ENCODE data around the gene TRIM72. TPM values are rescaled to one million over a fixed set of nuclear protein-coding genes. Genes with fewer than 3 reads are reported as not detected.

TRIM72 gene
- total and polyA plus RNA-seq, 9 of the 15 experiments (the other 6 are each of a cell fraction or from before 2014, with no cell fraction given) = under 0.01 TPM; not detected in 8

DNA sequence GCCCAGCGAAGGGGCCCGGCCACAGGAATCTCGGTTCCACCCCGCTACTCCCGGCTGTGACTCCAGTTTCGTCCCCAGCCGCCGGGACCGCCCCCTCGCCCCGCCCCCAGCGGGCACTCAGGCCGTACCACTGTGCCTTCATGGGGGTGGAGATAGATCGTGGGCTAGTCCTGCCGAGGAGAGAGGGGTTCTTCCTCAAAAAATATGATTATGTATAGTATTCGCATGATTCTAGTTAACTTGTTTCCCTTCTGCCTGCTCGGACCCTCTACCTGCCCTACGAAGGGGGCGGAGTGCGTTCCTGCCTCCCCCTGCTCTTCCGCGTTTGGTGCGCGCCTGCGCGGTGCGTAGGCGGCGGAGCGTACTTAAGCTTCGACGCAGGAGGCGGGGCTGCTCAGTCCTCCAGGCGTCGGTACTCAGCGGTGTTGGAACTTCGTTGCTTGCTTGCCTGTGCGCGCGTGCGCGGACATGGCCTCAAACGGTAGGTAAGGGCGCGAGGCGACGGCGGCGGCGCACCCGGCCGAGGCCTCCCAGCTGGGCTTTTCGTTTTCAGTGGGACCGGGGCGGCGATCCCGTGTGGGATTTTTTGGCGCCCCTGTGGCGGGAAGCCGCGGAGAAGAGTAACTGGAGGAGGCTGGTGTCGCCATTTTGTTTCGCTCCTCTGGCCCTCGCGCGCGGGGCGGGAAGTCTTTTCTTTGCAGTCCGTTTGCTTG, 34.0 kb upstream of the TRIM72 start, which contains the start of gene FUS (continued):
- TF ChIP-seq E2F3 (CRISPR knock-in tag; IDR thresholded peaks at IDR 0.05) (peak; percentile 72; the same call in 1 of the 2 replicates), CBFA2T2 (conservative IDR thresholded peaks at IDR 0.05) (no peak), STAT5B (CRISPR knock-in tag; IDR thresholded peaks at IDR 0.05) (no peak), HDAC8 (tag; IDR thresholded peaks at IDR 0.05) (no peak), FOXA1 (IDR thresholded peaks at IDR 0.05; ENCODE audit: borderline replicate concordance) (no peak), ZNF224 (CRISPR knock-in tag; IDR thresholded peaks at IDR 0.05) (peak; percentile 51; the same call in 1 of the 2 replicates), NR1H2 (CRISPR knock-in tag; IDR thresholded peaks at IDR 0.05) (0 out of 2 replicates have a peak, but pooled peaks have one; percentile 59), ZNF507 (tag; conservative IDR thresholded peaks at IDR 0.05) (no peak), ZNF436 (CRISPR knock-in tag; IDR thresholded peaks at IDR 0.05) (peak; percentile 63), HDAC1 (IDR thresholded peaks at IDR 0.05) (peak; percentile 59 to 72), XRCC3 (IDR thresholded peaks at IDR 0.05) (no peak), CHD1 (IDR thresholded peaks at IDR 0.05; ENCODE audit: low read length) (peak; percentile 97), YY1 (IDR thresholded peaks at IDR 0.05; ENCODE audit: borderline replicate concordance in 1 of 3, control insufficient read depth in 1 of 3, extremely low read depth in 1 of 3, insufficient read depth in 3 of 3, insufficient read length in 1 of 3, insufficient replicate concordance in 2 of 3, low read depth in 1 of 3, low read length in 2 of 3) (peak; percentile 77 to 92 (median 89)), NR4A1 (CRISPR knock-in tag; IDR thresholded peaks at IDR 0.05) (no peak), NR4A1 (tag; IDR thresholded peaks at IDR 0.05) (no peak), RBM17 (IDR thresholded peaks at IDR 0.05; ENCODE audit: borderline replicate concordance, low read depth, low read length) (no peak), ZNF717 (CRISPR knock-in tag; IDR thresholded peaks at IDR 0.05) (no peak), MCM2 (IDR thresholded peaks at IDR 0.05; ENCODE audit: low read depth) (no peak), DDX20 (tag; IDR thresholded peaks at IDR 0.05; ENCODE audit: low read depth) (no peak)
- TF ChIP-seq, protein P1, sequence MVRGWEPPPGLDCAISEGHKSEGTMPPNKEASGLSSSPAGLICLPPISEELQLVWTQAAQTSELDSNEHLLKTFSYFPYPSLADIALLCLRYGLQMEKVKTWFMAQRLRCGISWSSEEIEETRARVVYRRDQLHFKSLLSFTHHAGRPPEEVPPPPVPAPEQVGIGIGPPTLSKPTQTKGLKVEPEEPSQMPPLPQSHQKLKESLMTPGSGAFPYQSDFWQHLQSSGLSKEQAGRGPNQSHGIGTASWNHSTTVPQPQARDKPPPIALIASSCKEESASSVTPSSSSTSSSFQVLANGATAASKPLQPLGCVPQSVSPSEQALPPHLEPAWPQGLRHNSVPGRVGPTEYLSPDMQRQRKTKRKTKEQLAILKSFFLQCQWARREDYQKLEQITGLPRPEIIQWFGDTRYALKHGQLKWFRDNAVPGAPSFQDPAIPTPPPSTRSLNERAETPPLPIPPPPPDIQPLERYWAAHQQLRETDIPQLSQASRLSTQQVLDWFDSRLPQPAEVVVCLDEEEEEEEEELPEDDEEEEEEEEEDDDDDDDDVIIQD (CRISPR knock-in tag; IDR thresholded peaks at IDR 0.05) = no peak
- TF ChIP-seq, protein P2, sequence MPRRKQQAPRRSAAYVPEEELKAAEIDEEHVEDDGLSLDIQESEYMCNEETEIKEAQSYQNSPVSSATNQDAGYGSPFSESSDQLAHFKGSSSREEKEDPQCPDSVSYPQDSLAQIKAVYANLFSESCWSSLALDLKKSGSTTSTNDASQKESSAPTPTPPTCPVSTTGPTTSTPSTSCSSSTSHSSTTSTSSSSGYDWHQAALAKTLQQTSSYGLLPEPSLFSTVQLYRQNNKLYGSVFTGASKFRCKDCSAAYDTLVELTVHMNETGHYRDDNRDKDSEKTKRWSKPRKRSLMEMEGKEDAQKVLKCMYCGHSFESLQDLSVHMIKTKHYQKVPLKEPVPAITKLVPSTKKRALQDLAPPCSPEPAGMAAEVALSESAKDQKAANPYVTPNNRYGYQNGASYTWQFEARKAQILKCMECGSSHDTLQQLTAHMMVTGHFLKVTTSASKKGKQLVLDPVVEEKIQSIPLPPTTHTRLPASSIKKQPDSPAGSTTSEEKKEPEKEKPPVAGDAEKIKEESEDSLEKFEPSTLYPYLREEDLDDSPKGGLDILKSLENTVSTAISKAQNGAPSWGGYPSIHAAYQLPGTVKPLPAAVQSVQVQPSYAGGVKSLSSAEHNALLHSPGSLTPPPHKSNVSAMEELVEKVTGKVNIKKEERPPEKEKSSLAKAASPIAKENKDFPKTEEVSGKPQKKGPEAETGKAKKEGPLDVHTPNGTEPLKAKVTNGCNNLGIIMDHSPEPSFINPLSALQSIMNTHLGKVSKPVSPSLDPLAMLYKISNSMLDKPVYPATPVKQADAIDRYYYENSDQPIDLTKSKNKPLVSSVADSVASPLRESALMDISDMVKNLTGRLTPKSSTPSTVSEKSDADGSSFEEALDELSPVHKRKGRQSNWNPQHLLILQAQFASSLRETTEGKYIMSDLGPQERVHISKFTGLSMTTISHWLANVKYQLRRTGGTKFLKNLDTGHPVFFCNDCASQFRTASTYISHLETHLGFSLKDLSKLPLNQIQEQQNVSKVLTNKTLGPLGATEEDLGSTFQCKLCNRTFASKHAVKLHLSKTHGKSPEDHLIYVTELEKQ (CRISPR knock-in tag; IDR thresholded peaks at IDR 0.05) = no peak
- TF ChIP-seq, protein P3, sequence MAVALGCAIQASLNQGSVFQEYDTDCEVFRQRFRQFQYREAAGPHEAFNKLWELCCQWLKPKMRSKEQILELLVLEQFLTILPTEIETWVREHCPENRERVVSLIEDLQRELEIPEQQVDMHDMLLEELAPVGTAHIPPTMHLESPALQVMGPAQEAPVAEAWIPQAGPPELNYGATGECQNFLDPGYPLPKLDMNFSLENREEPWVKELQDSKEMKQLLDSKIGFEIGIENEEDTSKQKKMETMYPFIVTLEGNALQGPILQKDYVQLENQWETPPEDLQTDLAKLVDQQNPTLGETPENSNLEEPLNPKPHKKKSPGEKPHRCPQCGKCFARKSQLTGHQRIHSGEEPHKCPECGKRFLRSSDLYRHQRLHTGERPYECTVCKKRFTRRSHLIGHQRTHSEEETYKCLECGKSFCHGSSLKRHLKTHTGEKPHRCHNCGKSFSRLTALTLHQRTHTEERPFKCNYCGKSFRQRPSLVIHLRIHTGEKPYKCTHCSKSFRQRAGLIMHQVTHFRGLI (CRISPR knock-in tag; IDR thresholded peaks at IDR 0.05) = no peak

Measured in K562 (cell line).